ENCODE results near the gene SAYSD1.

The SAYSD1 gene

DNA sequence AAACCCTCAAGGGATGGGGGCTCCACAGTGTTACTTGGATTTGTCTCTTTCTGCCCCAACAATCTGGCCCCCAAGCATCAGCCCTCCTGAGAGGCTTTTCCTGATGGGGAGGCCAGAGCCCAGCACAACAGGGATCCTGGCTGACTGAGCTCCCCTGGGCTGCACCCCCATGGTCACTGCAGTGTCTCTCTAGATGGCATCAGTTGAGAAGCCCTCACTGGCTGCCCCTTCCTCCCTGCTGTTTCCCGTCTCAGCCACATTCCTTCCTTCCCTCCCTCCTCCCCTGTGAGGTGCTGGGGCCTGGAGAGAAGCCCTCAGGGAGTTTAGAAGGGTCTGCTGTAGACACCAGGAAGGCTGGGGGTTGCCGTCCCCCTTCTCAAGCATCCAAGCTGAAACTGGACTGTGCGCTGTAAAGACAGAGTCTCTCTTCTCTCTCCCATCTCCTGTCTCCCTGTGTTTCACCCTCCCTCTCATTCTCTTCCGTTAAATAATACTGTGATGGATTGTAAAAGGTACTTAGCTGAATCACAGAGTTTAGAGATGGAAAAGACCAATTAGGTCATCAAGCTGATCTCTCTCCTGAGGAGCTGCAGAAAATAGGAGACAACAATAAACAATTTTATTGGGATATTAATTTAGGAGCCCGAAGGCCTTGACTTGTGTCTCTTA, 29.7 kb downstream of the SAYSD1 start:
- H3K4me3 ChIP-seq (IDR thresholded peaks at IDR 0.05; ENCODE audit: insufficient read depth, low read depth, low read length), result no peak overlapping the region
- TF ChIP-seq, protein P1, sequence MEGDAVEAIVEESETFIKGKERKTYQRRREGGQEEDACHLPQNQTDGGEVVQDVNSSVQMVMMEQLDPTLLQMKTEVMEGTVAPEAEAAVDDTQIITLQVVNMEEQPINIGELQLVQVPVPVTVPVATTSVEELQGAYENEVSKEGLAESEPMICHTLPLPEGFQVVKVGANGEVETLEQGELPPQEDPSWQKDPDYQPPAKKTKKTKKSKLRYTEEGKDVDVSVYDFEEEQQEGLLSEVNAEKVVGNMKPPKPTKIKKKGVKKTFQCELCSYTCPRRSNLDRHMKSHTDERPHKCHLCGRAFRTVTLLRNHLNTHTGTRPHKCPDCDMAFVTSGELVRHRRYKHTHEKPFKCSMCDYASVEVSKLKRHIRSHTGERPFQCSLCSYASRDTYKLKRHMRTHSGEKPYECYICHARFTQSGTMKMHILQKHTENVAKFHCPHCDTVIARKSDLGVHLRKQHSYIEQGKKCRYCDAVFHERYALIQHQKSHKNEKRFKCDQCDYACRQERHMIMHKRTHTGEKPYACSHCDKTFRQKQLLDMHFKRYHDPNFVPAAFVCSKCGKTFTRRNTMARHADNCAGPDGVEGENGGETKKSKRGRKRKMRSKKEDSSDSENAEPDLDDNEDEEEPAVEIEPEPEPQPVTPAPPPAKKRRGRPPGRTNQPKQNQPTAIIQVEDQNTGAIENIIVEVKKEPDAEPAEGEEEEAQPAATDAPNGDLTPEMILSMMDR (conservative IDR thresholded peaks at IDR 0.05; ENCODE audit: low read depth, low read length), result no peak
- H3K9ac ChIP-seq, result no peak overlapping the region
- H3K4me2 ChIP-seq, result no peak overlapping the region; the same call in 1 of the 2 replicates
- H2AFZ ChIP-seq (ENCODE audit: low read depth), result no peak overlapping the region
- peaks cover 16% of the 10 kb centered on the region for H3K4me1 ChIP-seq (ENCODE audit: low read depth, poor library complexity, severe bottlenecking)
- no peak overlapping the region for H3K27ac ChIP-seq
- no peaks in the 10 kb centered on the region for H3K36me3 ChIP-seq (ENCODE audit: insufficient read depth)
- H3K79me2 ChIP-seq (ENCODE audit: insufficient read depth, low read depth), result no peaks in the 10 kb centered on the region
- H4K20me1 ChIP-seq (ENCODE audit: insufficient read depth), result no peaks in the 10 kb centered on the region
- H3K27me3 ChIP-seq (ENCODE audit: insufficient read depth, low read depth), result peaks cover 57% of the 10 kb centered on the region; the same call in 1 of the 2 replicates

DNA sequence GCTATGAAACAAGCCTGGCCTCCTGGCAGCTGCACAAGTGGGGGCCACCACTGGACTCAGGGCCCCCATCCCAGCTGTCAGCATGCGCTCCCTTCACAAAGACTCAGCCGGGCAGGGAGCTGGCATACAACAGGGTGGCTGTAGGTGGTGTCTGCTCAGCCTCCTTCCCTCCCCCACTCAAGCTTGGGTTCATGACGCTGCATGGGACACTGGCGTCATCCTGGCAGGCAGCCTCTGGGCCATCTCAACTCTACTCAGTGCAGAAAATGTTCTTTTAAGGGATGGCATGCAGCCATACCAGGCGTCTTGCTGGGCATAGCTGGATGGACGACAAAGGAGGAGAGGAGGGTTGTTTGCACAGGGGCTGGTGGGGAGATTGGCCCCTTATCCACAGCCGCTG, 30.5 kb downstream of the SAYSD1 start:
- Histone ChIP-seq H2AFZ (ENCODE audit: low read depth) (no peak overlapping the region), H3K79me2 (ENCODE audit: insufficient read depth, low read depth) (no peaks in the 10 kb centered on the region), H4K20me1 (ENCODE audit: insufficient read depth) (no peaks in the 10 kb centered on the region), H3K27me3 (ENCODE audit: insufficient read depth, low read depth) (peaks cover 49% of the 10 kb centered on the region; the same call in 1 of the 2 replicates), H3K4me3 (IDR thresholded peaks at IDR 0.05; ENCODE audit: insufficient read depth, low read depth, low read length) (no peak overlapping the region), H3K4me1 (ENCODE audit: low read depth, poor library complexity, severe bottlenecking) (peaks cover 16% of the 10 kb centered on the region), H3K36me3 (ENCODE audit: insufficient read depth) (no peaks in the 10 kb centered on the region), H3K27ac (no peak overlapping the region), H3K9ac (no peak overlapping the region), H3K4me2 (no peak overlapping the region)
- TF ChIP-seq, protein P1 (conservative IDR thresholded peaks at IDR 0.05; ENCODE audit: low read depth, low read length), result no peak

DNA sequence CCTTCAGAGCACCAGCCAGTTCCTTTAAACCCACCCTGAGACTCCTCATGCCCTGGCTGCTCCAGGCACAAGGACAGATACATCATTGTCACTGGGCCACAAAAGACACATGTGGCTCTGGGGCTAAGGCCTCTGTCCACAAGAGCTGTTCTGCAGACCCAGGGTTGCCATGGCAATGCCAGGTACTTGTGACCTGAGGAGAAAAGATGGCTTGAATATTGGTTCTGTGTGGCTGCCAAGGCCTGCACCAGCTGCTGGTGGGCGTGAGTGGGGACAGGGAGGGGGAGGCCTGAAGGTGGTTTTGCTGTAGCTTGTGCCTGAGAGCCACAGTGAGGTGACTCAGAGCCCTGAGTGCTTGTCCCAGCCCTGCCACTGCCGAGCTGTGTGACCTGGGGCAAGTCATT, 31.8 kb downstream of the SAYSD1 start:
- Histone ChIP-seq H3K36me3 (ENCODE audit: insufficient read depth) (no peaks in the 10 kb centered on the region), H3K79me2 (ENCODE audit: insufficient read depth, low read depth) (no peaks in the 10 kb centered on the region), H2AFZ (ENCODE audit: low read depth) (no peak overlapping the region), H3K27ac (no peak overlapping the region), H3K4me1 (ENCODE audit: low read depth, poor library complexity, severe bottlenecking) (peaks cover 16% of the 10 kb centered on the region), H3K9ac (no peak overlapping the region), H3K4me3 (IDR thresholded peaks at IDR 0.05; ENCODE audit: insufficient read depth, low read depth, low read length) (no peak overlapping the region), H4K20me1 (ENCODE audit: insufficient read depth) (no peaks in the 10 kb centered on the region), H3K27me3 (ENCODE audit: insufficient read depth, low read depth) (peaks cover 40% of the 10 kb centered on the region; the same call in 1 of the 2 replicates), H3K4me2 (no peak overlapping the region)
- TF ChIP-seq, protein P1 (conservative IDR thresholded peaks at IDR 0.05; ENCODE audit: low read depth, low read length), result no peak

DNA sequence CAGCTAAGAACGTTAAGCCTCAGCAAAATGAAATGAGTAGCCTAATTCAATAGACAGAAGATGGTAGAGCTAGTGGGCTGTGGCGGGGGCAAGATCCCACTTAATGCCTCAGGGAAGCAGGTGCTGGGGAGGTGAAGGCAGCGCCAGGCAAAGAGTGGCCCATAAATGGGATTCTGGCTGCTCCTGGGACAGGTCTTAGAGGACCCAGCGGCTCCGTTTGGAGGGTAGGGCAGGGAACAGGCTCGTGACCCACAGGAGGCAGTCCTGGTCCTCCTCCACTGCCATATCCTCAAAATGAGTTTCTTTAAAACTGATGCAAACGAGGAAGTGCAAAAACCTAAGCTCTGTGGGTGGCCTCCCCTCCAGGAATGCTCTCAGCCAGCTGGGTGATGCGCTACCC, 32.7 kb downstream of the SAYSD1 start:
- Histone ChIP-seq H3K4me3 (IDR thresholded peaks at IDR 0.05; ENCODE audit: insufficient read depth, low read depth, low read length) (no peak overlapping the region), H3K36me3 (ENCODE audit: insufficient read depth) (no peaks in the 10 kb centered on the region), H3K79me2 (ENCODE audit: insufficient read depth, low read depth) (no peaks in the 10 kb centered on the region), H4K20me1 (ENCODE audit: insufficient read depth) (no peaks in the 10 kb centered on the region), H3K9ac (no peak overlapping the region), H3K27me3 (ENCODE audit: insufficient read depth, low read depth) (peaks cover 32% of the 10 kb centered on the region; the same call in 1 of the 2 replicates), H2AFZ (ENCODE audit: low read depth) (no peak overlapping the region), H3K4me2 (no peak overlapping the region), H3K4me1 (ENCODE audit: low read depth, poor library complexity, severe bottlenecking) (peaks cover 16% of the 10 kb centered on the region), H3K27ac (no peak overlapping the region)
- TF ChIP-seq, protein P1 (conservative IDR thresholded peaks at IDR 0.05; ENCODE audit: low read depth, low read length), result no peak
